Measurements from ENCODE around the gene BTNL8.

Gene BTNL8

DNA sequence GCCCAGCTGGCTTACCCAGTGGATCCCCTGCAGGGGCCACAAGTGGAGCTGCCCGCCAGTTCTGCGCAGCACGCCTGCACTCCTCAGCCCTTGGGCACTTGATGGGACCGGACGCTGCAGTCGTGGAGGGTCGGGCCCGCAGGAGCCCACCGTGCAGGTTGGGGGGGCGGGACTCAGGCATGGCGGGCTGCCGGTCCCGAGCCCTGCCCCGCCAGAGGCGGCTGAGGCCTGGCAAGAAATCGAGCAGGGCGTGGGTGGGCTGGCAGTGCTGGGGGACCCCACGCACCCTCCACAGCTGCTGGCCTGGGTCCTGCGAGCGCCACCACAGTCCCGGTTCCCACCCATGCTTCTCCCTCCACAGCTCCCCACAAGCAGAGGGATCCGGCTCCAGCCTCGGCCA, 70.4 kb downstream of the BTNL8 start:
- DNase-seq (ENCODE audit: low spot score), result no peak

DNA sequence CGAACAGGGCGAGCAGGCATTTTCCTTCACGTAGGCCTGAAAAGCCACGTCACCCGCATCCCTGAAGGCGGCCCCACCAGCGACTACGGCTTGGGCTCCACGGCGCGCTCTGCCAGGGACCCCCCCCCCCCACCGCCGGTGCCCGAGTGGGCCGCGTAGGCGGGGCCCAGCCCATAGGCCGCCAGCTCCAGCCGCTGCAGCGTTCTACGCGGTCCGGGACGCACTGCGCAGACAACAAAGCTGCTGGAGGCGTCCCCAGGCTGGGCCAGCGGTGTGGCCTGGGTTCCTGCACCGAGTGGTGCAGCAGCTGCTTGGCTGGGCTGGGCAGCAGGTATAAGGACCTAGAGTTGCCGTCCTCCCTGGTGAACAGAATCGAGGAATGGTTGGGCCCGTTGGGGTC, 71.4 kb downstream of the BTNL8 start:
- no peak for DNase-seq (ENCODE audit: low spot score)

DNA sequence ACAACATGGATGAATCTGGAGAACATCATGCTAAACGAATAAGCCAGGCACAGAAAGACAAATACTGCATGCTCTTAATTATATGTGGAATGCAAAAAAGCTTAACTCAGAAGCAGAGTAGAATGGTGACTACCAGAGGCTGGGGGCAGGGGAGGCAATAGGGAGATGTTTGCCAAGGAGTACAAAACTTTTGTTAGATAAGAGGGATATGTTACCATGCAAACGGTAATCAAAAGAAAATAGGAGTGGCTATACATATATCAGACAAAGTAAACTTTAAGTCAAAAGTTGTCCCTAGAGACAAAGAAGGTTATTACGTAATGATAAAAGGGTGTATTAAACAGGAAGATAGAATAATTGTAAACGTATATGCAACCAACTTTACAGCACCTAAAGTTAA, 71.9 kb downstream of the BTNL8 start:
- DNase-seq (ENCODE audit: low spot score), result no peak

DNA sequence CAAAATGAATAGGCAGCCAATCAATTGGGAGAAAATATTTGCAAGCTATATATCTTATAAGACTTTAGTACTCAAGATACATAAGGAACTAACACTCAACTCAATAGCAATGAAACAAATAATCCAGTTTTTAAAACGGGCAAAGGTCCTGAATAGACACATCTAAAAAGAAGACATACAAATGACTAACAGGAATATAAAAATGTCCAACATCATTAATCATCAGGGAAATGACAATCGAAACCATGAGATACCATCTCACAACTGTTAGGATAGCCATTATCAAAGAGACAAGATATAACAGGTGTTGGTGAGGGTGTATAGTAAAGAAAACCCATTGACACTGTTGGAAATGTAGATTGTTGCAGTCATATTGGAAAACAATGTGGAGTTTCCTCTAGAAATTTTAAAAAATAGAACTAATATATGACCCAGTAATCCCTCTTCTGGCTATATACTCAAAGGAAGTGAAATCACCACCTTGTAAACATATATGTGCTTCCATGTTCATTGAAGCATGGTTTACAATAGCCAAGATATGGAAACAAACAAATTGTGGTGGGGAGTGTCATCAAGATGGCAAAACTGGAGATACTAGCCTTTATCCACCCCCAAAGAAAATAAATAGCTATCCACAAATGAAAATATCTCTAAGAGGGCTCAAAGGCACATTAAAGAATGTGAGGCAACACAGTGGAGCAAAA, 75.8 kb downstream of the BTNL8 start:
- no peak for DNase-seq (ENCODE audit: low spot score)

DNA sequence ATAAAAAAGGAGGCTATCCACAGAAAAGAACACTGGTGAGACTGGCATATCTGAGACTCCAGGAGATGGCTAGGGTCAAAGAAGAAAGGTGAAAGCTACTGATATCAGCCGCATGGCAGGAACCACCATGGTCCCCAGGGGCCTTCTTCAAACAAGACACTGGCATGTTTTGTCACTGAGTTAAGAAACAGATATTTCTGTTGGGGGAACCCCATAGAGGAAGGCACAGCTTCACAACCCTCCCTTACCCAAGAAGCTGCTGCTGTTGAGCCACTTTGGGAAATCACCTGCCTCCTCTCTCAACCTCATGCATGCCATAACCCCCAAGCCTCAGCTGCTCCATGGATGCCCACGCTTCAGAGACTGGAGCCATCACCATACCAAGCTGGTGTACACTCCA, 76.4 kb downstream of the BTNL8 start:
- no peak for DNase-seq (ENCODE audit: low spot score)

DNA sequence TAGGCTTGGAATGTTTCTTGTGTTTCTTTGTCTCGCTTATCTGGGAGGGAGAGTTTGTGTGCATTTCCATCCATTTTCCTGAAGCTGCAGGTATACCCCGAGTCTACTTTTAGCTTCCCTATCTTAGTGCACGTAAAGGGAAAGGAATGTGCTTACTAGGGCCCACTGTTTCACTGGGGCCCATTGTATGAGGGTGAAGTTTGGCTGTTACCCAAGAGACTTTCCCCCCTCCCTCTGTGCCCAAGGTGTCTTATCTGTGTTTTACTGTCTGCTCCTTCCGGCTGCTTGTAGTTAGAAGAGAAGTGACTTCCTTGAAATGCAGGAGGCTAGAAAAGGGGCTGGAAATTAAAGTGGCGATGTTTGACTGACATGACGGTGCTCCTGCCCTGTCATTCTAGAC, 77.6 kb downstream of the BTNL8 start:
- DNase-seq (ENCODE audit: low spot score), result no peak

DNA sequence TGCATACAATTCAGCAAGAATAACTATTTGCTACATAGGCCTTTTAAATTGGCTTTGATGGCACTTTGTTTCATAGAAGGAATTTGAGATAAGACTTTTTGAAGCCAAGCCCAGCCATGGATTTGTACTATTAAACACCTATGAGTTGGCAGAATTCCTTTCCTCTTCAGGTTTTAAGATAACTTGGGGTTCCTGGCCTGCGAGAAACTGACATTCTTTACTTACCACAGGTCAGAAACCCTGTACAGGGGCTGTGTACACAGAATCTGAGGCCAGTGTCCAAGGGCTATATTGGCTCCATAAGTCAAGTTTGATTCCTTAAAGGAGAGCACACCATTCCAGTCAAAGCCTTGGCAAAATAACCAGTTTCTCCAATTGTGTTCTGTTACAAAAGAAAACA, 78.9 kb downstream of the BTNL8 start:
- DNase-seq (ENCODE audit: low spot score), result no peak

DNA sequence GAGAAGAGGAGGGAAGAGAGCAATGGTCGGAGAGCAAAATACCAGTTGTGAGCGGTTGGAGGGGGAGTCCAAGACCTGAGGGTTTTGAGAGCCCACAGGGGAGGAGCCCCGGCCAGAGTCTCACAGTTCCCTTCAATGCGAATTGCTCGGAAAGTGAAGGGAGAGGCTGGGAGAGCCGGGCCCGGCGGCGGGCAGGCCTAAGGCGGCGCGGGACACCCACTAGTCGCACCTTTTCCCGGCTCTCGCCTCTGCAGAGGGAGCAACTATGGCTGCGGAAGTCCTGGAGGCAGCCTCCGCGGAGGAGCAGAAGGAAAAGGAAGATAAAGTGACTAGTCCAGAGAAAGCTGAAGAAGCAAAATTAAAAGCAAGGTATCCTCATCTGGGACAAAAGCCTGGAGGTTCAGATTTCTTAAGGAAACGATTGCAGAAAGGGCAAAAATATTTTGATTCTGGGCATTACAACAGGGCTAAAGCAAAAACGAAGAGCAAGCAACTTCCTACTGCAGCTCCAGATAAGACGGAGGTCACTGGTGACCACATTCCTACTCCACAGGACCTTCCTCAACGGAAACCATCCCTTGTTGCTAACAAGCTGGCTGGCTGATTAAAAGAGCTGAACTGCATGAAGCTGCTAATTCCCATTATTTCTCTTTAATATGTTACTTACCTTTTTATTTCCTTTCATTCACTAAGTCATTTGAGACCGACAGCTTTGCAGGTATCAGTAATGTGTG, 83.2 kb downstream of the BTNL8 start:
- DNase-seq (ENCODE audit: low spot score), result no peak

DNA sequence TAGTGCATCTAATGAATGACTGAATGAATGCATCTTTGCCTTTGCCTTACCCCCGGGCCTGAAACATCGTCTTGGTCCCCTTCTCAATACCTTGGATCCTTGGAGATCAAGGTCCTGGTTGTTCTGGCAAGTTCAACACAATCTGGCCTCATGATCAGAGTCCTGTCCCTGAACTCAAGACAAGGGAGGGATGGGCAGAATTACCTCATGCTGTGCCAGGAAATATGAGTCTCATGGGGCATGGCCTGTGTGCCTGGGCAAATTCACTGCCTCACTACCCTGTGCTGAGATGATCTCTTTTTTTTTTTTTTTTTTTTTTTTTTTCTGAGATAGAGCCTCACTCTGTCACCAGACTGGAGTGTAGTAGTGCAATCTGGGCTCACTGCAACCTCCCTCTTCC, 89.1 kb downstream of the BTNL8 start:
- no peak for DNase-seq (ENCODE audit: low spot score)

DNA sequence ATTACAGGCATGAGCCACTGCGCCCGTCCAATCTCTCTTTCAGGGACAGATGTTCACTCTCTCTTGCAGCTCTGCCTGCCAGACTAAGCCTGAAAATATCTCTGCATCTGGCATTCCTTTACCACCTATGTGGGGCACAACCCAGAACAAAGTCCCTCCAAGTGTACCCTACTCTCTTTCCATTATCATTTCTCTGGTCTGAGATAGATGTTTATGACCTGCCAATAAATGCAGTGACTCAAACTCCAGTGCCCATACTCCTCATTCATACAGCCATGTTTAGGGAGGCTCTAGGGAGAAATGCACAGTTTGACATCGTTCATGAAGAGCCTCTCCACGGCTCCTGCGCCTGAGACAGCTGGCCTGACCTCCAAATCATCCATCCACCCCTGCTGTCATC, 89.6 kb downstream of the BTNL8 start, which contains the start of gene BTNL3:
Gene BTNL3 (plus strand): TSS at position 255 of the 400 bp plus-strand sequence. CDS start 183 bp downstream, outside the sequence.
- DNase-seq (ENCODE audit: low spot score), result no peak

DNA sequence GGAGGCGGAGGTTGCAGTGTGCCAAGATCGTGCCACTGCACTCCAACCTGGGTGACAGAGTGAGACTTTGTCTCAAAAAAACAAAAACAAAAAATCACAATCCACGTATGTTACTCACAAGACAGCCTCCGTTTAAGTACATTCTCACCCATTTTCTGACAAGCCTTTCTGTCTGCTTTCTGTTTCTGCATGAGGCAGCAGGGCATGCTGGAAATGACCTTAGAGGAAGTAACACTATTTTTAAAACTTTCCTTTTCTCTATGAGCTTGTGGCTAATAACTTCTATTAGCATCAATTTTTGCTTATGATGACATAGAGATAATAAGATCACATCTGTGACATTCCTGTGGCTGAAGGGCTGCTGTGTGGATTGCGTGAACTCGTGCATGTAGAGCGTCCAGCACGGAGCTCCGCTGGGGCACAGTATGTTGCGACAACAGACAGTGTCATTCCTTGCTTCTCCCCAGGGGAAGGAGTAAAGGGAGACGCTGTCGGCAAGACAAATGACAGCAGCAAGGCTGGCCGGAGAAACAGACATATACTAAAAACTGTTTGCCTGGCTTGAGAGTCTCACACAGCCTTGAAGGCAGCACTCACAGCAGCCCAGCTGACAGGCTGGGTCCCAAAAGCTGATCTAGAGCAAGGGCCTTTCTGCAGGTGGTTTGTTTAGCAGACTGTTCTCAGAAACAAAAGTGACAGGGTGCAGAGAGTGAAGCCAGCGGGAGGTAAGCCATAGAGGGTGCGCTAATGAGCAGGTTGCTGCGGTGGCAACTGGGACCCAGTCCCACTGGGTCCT, 91.3 kb downstream of the BTNL8 start:
- DNase-seq (ENCODE audit: low spot score), result no peak

DNA sequence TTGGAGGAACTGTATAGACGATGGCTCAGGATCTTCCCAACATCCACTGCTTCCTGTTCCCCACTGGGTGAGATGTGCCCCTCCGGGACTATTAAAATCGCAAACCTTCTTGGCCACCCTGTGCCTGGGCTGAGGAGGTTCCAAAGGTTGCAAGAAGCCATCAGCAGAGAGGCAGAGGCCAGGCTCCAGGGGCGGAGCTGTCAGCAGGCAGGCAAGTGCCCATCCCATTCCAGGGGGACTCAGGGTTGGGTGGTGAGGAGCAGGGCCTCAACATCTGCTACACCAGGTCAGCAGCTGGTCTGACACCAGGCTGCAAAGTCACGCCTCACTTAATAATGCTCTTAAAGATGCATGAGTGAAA, 91.9 kb downstream of the BTNL8 start:
- DNase-seq (ENCODE audit: low spot score), result no peak
